Measurements from ENCODE around the gene TRIM32. TPM values are rescaled to one million over a fixed set of nuclear protein-coding genes. Genes with fewer than 3 reads are reported as not detected.

The TRIM32 gene
- total and polyA plus RNA-seq, 2 of the 13 experiments (the other 11 are each of a cell fraction or from before 2014, with no cell fraction given): 6.5 to 7.7 TPM

GRCh38 chr9:116695438-116695837 is 8.3 kb downstream of the TRIM32 start:
- BruUV-seq (replicated peaks): no TSS peak
- no peak for TF ChIP-seq KIAA2018 (CRISPR knock-in tag; IDR thresholded peaks at IDR 0.05; ENCODE audit: borderline replicate concordance)
- TF ChIP-seq ZNF773 (CRISPR knock-in tag; IDR thresholded peaks at IDR 0.05; ENCODE audit: borderline replicate concordance): no peak
- no peak for TF ChIP-seq PHF8 (CRISPR knock-in tag; IDR thresholded peaks at IDR 0.05)
- TF ChIP-seq THAP8 (CRISPR knock-in tag; IDR thresholded peaks at IDR 0.05; ENCODE audit: borderline replicate concordance): no peak
- TF ChIP-seq TSC22D2 (CRISPR knock-in tag; IDR thresholded peaks at IDR 0.05; ENCODE audit: borderline replicate concordance): no peak
- TF ChIP-seq ZSCAN31 (CRISPR knock-in tag; IDR thresholded peaks at IDR 0.05; ENCODE audit: low read depth): no peak
- TF ChIP-seq ASH2L (IDR thresholded peaks at IDR 0.05; ENCODE audit: insufficient read length, low read depth, low read length): no peak
- TF ChIP-seq HDAC6 (IDR thresholded peaks at IDR 0.05; ENCODE audit: low read depth, low read length): no peak
- no peak for TF ChIP-seq ZNF530 (CRISPR knock-in tag; IDR thresholded peaks at IDR 0.05; ENCODE audit: low read depth)
- no peak for TF ChIP-seq PHB2 (IDR thresholded peaks at IDR 0.05; ENCODE audit: partially characterized antibody)
- TF ChIP-seq ZNF749 (CRISPR knock-in tag; IDR thresholded peaks at IDR 0.05; ENCODE audit: borderline replicate concordance): no peak
- TF ChIP-seq DNMT3B (CRISPR knock-in tag; conservative IDR thresholded peaks at IDR 0.05): no peak
- no peak overlapping the region for H3K27ac ChIP-seq (ENCODE audit: extremely low read length, insufficient read depth, low read length)
- DNase-seq (ENCODE audit: low spot score) (no peak), ATAC-seq (no peak), FAIRE-seq (no peak)
- H3K36me3 ChIP-seq (replicated peaks in 1 of 2; ENCODE audit: control insufficient read depth in 1 of 2, insufficient read depth in 2 of 2, low read length in 2 of 2): peaks cover 8 to 19% of the 10 kb centered on the region in 2 experiments; a peak in 4 of 5 replicates
- WGBS (ENCODE audit: low lambda C conversion rate): 61% methylated on average over 3 of the region's 3 CpGs
- in situ Hi-C loops (cut with HindIII; ENCODE audit: extremely low pct_ligation_motif_present, low pct_unique_long_range_greater_than_20kb): no loop called here
- intact Hi-C loops (cut with micrococcal nuclease; ENCODE audit: unreplicated experiment): no loop called here
- no peaks in the 10 kb centered on the region for H3K27me3 ChIP-seq (ENCODE audit: control insufficient read depth in 1 of 2, insufficient read depth in 2 of 2, low read length in 2 of 2)
- H3K9me3 ChIP-seq (ENCODE audit: low read length): no peaks in the 10 kb centered on the region
- no peak overlapping the region for H3K9ac ChIP-seq (ENCODE audit: insufficient read depth, low read depth, low read length)
- H2AFZ ChIP-seq (ENCODE audit: low read length): no peak overlapping the region
- no peak overlapping the region for H3K4me2 ChIP-seq (ENCODE audit: low read depth, low read length)
- no peaks in the 10 kb centered on the region for H4K20me1 ChIP-seq (ENCODE audit: insufficient read depth, low read length)
- peaks cover 6% of the 10 kb centered on the region for H3K79me2 ChIP-seq (ENCODE audit: insufficient read depth, low read length)
- ChIA-PET CTCF (ENCODE audit: low intra/inter-chr PET ratio, low total read pairs) (no interaction called here), POLR2A (no interaction called here)
- peaks cover 26% of the 10 kb centered on the region for H3K4me1 ChIP-seq (ENCODE audit: insufficient read depth, low read length)
- no peak overlapping the region for H3K4me3 ChIP-seq (replicated peaks in 1 of 3; ENCODE audit: insufficient read depth in 1 of 3, low read depth in 2 of 3, low read length in 3 of 3)
